AG20443 (cell line): ENCODE data around the gene CFAP97D1.

Source experiments
- DNase-seq: peaks from one replicate; pipeline ENCODE4 v3.0.0; 2012; ENCODE audit warnings: low spot score, mixed read lengths

CFAP97D1 gene

DNA sequence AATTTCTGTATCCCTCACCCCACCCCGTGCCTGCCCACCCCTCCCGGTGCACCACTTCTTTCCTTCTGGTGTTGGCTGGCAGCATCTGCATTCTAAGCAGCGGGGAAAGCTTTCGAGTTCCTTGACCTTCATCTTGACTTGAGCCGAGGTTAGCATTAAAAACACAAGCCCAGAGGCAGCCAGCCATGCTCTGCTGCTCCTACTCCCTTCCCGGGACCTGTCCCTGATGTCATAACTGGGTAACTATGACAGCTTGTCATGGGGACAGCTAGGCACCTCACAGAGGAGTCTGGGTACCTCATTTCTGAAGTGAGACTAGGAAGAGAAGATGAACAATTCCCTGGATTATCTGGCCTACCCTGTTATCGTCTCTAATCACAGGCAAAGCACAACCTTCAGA is at the start of gene CFAP97D1:
Gene CFAP97D1 (plus strand): TSS at position 301 of the 400 bp plus-strand sequence. CDS start 28 bp downstream, at position 329.
- DNase-seq = no peak

DNA sequence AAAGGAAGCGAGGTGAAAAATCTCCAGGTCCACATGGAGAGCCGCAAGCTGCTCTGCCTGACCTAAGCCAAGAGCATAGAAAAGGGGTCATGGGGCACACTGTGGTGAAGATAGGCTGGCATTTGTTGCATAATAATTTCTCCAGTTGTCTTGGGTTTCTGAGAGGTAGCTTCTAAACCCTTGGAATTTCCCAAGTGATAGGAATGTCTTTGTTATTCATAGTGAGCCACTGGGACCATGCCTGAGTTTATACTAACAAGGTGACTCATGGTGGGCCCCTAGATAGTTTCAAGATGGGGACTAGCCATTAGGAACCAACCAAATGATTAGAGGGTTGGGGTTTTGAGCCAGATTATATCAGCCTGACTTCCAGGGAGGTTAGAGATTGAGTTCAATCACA is 47.3 kb upstream of the CFAP97D1 start:
- peak; percentile 56 for DNase-seq

DNA sequence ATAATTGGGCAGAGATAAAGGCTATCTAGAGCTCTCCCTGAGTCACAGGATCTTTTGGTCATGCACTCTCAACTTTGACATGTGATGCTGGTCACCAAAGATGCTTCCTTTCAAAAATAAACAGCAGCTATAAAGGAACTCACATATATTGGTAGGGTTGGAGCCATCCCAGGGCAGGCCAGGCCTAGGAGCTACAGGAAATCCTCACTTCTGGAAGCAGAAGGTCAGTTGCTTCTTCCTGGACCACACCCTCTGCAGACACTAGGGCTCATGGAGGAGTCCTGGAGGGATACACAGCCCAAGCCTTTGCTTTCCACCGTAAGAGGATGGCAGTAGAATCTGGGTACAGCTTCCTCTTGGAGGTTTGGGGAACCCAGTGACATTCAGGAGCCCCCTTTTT is 46.3 kb upstream of the CFAP97D1 start:
- DNase-seq = no peak

DNA sequence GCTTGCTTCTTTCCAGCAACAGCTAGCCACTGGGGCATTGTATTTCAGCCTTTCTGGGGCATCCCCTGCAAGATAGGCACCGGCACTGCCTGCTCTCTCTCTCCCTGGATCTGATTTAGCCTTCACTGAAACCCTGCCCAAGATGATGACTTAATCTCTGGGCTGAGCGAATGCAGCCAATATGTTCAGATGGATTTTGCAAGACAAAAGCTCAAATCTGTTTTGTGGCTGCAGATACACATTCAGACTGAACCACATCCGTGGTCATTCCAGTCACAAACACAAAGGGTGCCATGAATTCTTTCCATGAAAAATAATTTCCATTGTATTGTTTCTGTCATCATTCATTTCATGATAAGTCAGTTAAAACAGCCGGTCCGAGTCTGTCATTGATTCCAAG is 45.9 kb upstream of the CFAP97D1 start:
- peak; percentile 84 for DNase-seq

DNA sequence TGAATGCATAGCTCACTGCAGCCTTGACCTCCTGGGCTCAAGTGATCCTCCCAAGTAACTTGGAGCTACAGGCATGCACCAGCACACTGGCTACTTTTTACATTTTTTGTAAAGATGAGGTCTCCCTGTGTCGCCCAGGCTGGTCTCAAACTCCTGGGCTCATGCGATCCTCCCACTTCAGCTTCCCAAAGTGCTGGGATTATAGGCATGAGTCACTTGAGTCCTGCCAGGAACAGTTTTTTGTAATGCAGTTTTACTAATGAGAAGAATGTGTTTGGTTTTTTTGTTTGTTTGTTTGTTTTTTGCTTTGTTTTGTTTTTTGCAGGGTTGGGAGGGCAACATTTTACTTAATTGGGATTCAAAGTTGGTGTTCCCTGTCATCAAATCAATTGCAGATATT is 43.8 kb upstream of the CFAP97D1 start:
- DNase-seq = no peak

DNA sequence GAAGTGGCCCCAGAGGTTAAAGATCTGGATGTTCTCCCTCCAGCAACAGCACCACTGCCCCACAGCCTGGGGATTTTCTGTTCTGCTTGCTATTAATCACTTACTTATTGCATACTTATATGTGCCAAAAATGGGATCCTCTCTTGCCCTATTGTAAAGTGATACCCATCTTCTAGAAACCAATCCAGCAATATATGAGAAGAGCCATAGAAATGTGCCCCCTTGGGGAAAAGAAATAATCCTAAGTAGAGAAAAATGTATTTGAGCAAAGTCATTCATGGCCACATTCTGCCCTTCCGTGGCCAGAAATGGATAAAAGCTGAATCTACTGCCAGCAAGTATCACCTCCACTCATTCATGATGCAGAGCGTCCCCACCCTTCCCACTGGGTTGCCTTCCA is 42.5 kb upstream of the CFAP97D1 start:
- DNase-seq = no peak

DNA sequence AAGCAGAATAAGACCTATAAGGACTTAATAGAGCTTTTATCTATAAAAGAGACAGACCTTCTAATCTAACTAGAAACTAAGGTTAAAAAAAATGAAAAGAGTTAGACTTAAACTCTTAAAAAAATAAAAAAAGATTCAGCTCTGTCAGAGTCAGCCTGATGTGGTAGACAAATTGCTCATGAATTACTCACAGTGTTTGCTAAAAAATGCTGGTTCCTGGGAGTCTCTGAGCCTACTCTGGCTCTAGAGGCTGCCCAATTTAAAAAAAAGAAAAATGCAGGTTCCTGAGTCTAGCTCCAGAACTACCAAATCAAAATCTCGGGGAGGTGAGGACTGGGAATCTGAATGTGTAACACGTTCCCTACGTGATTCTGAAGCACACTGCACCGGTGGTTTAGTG is 39.7 kb upstream of the CFAP97D1 start:
- peak; percentile 73 for DNase-seq

DNA sequence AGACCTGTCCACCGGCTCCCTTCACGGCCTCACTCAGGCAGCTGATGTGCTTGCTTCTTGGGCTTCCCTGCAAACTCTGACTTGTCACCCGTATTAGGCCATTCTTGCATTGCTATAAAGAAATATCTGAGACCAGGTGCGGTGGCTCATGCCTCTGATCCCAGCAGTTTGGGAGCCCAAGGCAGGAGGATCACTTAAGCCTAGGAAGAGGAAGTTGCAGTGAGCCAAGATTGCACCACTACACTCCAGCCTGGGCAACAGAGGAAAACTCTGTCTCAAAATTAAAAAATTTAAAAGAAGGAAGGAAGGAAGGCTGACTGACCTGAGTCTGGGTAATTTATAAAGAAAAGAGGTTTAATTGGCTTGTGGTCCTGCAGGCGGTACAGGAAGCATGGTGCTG is 38.6 kb upstream of the CFAP97D1 start:
- no peak for DNase-seq

DNA sequence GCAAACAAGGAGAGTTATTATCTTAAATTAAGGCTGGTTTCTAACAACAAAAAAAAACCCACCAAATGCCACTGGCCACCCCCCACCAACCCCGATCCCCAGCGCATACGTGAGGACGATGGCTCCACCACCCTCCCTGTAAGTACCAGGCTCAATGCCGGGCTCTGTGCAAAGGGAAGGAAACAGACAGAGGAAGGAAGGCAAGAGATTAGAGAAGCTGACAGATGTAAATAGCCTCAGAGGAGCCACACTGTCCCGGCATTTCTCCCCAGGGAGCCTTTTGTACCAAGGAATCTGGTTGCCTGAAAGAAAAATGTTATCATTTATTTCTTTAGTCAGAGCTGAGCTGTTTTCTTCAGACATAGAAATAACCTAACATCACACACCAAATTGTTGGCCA is 34.7 kb upstream of the CFAP97D1 start:
- peak; percentile 25 for DNase-seq

DNA sequence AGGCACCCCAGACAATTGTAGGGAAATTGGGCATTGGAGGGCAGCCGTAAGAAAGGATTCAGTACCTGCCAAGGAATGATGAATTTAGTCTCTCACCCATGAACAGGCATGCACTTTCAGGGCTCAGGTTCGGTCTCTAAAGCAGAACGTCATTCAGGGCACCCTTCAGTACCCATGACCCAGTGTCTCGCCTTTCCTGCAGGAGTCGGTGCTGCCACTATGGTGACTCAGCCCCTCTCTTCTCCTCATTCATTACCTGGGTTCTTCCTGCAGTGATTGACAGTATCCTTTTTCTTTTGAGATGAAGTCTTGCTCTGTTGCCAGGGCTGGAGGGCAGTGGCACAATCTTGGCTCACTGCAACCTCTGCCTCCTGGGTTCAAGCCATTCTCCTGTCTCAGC is 30.1 kb upstream of the CFAP97D1 start:
- DNase-seq = no peak

DNA sequence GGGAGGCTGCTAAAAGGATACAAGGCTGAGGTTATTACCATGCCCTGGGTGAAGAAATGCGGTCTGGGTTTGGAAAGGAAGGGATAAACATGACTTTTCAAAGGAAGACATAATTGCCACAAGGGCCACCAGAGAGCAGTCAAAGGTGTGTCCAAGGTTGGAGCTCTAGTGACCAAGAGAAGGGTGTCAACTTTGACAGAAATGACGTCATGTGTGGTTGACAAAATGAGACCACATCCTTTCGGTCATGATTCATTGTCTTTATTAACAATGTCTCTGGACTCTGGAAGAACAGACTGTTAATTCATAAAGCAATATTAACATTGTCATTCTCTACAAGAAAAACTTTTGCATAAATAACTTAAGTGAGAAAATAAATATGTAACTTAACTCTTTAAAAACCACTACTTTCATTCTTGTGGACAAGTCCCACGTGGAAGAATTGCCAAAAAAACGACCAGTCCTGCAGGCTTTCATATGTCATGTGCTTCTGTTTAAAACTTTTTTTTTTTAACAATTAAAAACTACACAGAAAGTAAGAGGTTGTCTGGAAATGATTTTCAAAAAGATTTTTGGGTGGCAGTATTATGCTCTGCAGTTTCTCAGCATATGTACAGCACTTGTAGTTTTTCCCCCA is 26.6 kb upstream of the CFAP97D1 start:
- peak; percentile 32 for DNase-seq

DNA sequence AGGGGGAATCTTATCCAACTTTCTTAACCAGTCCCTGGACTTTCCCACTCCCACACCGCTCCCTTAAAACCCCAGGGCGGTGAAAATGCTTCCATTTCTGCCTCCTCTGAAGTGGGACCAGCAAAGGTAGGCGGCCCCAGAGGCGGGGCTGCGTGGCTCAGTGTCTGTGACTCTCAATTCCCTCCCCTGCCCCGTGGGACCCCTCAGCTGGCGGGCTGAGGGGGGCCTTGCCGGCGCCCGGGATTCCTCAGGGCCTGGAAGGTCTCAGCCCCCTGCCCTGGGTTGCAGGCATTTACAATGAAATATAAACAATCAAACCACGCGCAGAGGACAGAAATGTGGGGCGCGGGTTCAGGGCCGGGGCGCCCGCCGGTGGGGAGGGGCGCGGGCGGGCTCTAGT is 25.3 kb upstream of the CFAP97D1 start:
- DNase-seq = no peak

DNA sequence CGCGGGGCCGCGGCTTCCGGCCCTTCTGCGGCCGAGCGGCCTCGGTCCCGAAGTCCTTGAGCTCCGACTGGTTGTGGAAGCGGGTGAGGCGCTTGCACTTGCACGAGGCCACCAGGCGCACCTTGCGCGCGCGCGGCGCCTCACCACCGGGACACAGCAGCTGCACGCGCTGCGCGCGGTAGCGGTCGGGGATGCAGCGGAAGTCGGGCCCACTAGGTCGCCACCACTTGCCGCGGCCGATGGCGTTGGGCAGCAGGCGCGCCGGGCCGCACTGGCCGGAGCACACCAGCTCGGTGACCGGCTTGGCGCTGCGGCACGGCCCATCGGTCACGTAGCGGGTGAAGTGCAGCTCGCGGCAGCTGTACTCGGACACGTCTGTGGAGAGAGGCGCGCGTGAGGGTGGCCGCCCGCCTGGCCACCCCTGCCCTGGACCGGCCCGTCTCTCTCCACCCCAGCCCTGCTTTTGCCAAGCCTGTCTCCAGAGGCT is 24.8 kb upstream of the CFAP97D1 start:
- DNase-seq = peak; percentile 57

DNA sequence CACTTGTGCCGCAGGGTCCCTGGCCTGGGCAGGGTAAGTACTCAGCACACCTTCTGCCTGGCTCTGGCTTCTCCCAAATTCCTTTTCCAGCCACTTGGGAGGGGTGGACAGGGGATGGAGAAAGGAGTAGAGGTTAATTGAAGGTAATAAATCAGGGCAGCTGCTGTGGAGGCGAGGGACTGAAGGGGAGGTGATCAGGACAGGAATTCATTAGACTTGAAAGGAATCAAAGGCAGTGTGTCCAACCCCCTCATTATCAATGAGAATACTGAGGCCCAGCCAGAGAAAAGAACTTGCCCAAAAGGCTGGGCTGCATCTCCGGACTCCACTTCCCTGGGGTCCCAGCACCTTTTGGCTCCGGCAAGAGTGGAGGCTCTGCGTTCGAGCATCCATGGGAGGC is 24.0 kb upstream of the CFAP97D1 start:
- DNase-seq = no peak

DNA sequence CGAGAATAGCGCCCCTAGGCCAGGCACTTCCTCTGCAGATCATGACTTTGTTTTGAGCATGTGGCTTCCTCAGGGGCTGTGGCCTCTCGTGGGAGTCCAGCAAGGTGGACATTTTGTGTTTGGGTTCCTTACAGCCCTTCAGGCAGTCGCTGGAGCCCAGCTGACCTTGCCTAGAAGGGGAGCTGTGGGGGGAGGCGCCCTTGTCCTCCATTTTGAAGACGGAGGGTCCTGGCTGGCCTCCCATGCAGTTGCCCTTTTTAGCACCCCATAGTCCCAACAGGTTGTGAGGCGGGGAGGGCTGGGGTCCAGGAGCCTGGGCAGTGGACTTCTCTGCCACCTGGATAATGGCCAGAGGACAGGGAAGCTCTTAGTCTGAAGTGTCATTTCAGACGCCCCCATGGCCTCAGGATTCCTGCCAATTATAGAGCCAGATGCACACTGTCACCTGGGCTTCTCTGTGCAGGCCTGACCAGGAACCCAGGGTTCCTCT is 23.0 kb upstream of the CFAP97D1 start:
- DNase-seq = no peak

DNA sequence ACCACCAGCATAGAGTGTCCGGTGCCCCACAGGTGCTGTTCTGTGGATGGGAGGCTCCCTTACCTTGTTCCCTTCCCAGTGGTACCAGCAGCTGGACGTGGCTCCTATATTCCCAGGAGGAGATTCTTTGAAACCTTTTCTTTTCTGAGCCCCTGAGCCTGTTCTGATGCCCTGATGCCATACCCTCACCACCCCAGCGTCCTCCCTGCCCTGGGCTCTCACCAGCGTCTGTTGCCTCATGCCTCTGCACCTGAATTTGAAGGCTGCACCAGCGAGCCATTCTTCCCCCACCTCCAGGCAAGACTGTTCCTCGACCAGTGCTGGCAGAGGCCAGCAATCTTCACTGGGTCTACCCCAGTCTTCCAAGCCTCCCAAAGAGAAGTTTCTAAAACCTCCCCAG is 22.1 kb upstream of the CFAP97D1 start:
- no peak for DNase-seq

DNA sequence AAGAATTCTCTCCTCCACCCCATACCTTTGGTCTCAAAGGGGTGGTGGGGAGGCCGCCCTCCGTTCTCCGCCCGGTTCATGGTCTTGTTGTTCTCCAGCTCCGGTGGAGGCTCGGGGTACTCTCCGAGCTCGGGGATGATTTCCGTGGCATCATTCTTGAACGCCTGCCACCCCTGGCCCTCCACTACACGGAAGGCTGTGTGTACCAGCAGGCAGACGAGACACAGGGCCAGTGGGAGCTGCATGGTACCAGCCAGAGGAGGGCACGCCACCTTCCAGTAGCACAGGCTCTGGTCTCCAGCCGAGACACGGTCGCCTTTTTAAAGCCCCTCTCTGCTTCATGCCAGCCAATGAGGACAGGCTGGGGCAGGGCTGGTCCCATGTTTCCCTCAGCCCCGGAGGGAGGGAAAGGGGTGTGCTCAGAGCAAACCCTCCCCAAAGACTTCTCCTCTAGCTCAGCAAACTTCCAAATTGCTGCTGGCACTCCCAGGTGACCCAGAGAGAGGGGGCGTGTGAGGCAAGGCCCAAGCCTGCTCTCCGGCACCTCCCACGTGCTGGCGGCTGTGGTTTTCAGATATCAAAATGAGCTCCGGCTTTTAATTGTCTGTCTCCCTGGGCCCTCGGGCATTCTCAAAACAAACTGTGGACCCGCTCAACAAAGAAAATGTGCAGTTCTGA is 21.6 kb upstream of the CFAP97D1 start, which contains the start of gene SOST:
Gene SOST (minus strand): TSS at position 295 of the 678 bp plus-strand sequence. CDS start 50 bp downstream, at position 245.
- no peak for DNase-seq

DNA sequence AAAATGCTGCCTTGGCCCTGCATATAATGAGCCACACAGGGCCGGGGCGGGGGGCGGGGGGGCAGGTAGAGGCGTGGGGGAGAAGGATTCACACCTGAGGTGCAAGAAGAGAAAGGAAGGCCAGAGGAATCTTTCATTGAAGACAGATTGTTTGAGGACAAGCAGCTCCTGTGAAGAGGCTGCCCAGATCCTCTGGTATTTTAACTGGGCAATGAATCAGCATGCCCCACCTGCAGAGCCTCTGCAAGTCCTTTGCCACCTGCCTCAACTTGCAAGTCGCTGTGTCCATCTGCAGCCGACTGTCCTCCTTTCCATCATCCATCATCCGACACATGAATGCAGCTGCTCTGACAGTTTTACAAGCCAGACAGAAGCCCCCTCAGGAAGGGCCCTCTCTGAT is 20.4 kb upstream of the CFAP97D1 start:
- no peak for DNase-seq

DNA sequence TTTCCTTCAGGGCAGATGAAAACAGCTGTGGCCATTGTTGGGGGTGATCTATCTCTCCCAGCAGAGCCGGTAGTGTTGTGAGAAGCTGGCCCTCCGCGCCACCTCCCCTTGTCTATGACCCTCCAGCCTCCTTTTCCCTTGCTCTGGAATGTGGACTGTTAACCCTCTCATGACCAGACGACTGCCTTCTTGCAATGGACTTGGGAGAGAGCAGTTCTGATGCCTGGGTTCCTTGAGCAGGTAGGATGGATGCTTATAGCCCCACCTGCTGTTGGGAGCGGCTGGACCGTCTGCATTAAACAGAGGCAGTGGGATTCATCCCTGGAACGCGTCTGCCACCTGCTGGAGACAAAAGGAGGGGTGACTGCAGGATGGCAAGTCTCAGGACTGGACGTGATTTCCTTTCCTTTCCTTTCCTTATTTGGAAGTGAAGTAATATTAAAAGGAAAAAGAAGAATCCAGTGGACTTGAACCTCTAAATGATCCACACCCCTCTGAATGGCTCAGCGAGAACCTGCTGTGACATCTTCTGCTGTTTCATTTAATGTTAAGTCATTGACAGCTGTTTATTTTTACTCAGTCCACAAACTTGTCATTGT is 19.9 kb upstream of the CFAP97D1 start:
- DNase-seq = peak; percentile 94

DNA sequence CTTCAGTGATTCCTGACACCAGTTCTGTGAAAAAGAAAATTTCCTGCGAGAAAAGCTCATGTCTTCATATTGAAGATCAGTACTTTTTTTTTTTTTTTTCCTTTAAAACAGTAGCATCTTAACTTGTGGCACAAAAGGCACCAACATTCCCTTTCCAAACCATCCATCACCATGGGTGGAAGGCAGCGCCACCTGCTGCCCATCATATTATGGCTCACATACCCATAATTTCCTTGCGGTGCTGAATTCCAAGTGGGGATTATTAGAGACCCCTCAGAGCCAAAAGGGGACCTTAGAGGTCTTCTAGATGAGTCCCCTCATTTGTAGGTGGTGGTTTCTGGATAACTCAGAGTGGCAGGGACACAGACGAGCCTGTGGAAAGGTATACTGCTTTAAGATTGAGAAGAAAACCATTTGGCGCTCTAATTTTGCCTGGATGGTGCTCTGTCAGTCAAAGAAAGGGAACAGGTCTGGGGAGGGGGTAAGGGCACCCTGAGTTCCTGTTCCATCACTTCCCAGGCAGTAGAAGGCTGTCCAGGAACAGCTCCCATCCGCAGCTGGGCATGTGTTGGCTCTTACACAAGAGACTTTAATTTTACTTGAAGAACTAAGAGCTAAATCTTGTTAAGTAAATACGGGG is 13.7 kb upstream of the CFAP97D1 start:
- DNase-seq = peak; percentile 64

DNA sequence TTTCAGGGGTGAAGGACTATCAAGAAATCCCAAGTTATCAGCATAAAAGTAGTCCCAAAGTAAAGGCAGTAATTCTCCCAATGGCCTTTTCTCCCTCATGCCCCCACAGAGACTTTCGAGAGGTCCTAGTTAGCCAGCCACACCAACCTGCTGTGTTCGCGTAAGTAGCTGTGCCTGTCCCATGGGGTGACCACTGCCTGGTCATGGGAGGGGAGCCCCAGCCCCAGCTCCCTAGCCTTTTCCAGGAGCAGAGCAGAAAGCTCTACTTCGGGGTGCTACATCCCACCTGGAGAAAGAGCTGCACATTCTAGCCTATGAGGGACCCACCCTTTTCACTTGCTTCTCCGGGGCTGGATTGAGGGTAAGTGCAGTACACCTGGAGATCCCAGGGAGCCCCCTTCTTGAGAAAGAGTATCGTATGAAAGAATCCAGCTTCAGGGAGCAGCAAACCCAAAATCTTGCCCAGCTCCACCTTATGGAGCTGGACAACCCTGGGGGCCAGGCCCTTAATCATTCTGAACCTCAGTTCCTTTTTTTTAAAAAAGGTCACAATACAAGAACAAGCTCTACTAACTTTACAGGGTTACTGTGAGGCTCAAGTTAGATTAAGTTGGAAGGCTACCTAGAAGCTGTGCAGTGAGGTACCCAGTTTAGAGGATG is 13.1 kb upstream of the CFAP97D1 start:
- DNase-seq = no peak

DNA sequence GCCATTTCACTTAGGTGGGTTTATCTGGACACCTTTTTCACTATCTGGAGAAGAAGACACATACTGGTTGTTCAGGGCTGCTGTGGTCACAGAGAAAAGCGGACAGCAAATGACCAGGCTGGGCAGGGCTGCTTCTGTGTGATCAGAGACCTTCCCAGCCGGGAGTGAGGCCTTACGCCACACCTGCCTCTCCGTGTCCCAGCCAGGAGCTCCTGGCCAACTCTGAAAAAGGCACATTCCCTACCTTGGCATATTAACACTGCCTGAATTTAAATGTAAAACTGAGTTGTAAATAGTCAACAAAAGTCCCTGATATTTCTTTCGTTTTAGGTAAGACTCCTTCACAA is 12.5 kb upstream of the CFAP97D1 start:
- no peak for DNase-seq
